Neural cell (in vitro differentiated cells): Measurements from ENCODE around the gene KIF21B. TPM values are rescaled to one million over a fixed set of nuclear protein-coding genes. Genes with fewer than 3 reads are reported as not detected.

Experiments used
- H2AFZ ChIP-seq: fragments of 200-600, 300-800 bp; sonication (generic), shearing (Covaris generic); 2 replicates; pipeline ENCODE4 v1.6.0; 2014; ENCODE audit warnings: low read depth, mild to moderate bottlenecking, antibody characterized with exemption, low read length, moderate library complexity
- H3F3A ChIP-seq: fragments of 200-600 bp; shearing (Covaris generic); 2 replicates; pipeline ENCODE4 v1.6.1; 2016; ENCODE audit warnings: mild to moderate bottlenecking, moderate library complexity, mixed read lengths, antibody characterized with exemption, low read length; ENCODE audit not compliant: insufficient read depth, poor library complexity, severe bottlenecking
- H3K27ac ChIP-seq: fragments of 200-600, 300-800 bp; sonication (generic), shearing (Covaris generic); 2 replicates; pipeline ENCODE4 v1.5.1; 2014; ENCODE audit warnings: mild to moderate bottlenecking, low read length, moderate library complexity
- H3K27me3 ChIP-seq: fragments of 300-800, 200-600 bp; sonication (generic), shearing (Covaris generic); 2 replicates; pipeline ENCODE4 v1.6.0; 2014; ENCODE audit warnings: mild to moderate bottlenecking, low read depth, low read length, moderate library complexity; ENCODE audit not compliant: insufficient read depth
- H3K36me3 ChIP-seq: fragments of 300-800, 200-600 bp; sonication (generic), shearing (Covaris generic); 2 replicates; pipeline ENCODE4 v1.5.1; 2014; ENCODE audit warnings: mild to moderate bottlenecking, antibody characterized with exemption, low read length, moderate library complexity; ENCODE audit not compliant: insufficient read depth
- H3K4me2 ChIP-seq: fragments of 300-800, 200-600 bp; sonication (generic), shearing (Covaris generic); 2 replicates; pipeline ENCODE4 v1.6.0; 2014; ENCODE audit warnings: mild to moderate bottlenecking, low read length
- H3K4me3 ChIP-seq: fragments of 300-800, 200-600 bp; sonication (generic), shearing (Covaris generic); 2 replicates; pipeline ENCODE4 v1.5.1; 2014; ENCODE audit warnings: mild to moderate bottlenecking, low read length, moderate library complexity
- H3K79me2 ChIP-seq: fragments of 200-600 bp; shearing (Covaris generic); replicated peaks from 2 replicates; pipeline ENCODE4 v1.6.0; 2014; ENCODE audit warnings: mild to moderate bottlenecking, low read length, moderate library complexity; ENCODE audit not compliant: insufficient read depth
- H3K9ac ChIP-seq: fragments of 300-800, 200-600 bp; sonication (generic), shearing (Covaris generic); 2 replicates; pipeline ENCODE4 v1.6.1; 2016; ENCODE audit warnings: mild to moderate bottlenecking, low read length, mixed read lengths
- H3K9me2 ChIP-seq: fragments of 200-600 bp; shearing (Covaris generic); 2 replicates; pipeline ENCODE4 v1.6.1; 2016; ENCODE audit warnings: mild to moderate bottlenecking, low read length, mixed read lengths; ENCODE audit not compliant: insufficient read depth
- H3K9me3 ChIP-seq: fragments of 200-600, 300-800 bp; sonication (generic), shearing (Covaris generic); 2 replicates; pipeline ENCODE4 v1.6.1; 2016; ENCODE audit warnings: mild to moderate bottlenecking, mixed run types, low read length, moderate library complexity, mixed read lengths
- H4K20me1 ChIP-seq: fragments of 200-600 bp; shearing (Covaris generic); 2 replicates; pipeline ENCODE4 v1.6.1; 2016; ENCODE audit warnings: mild to moderate bottlenecking, mixed run types; ENCODE audit not compliant: insufficient read depth
- EP300 ChIP-seq: fragments of 450-650 bp; conservative IDR thresholded peaks from 2 replicates; pipeline ENCODE4 v1.6.1; 2014; ENCODE audit warnings: antibody characterized with exemption, mild to moderate bottlenecking, moderate library complexity; ENCODE audit not compliant: poor library complexity, severe bottlenecking
- EZH2 ChIP-seq: fragments of 200-600, 300-800 bp; shearing (Covaris generic), sonication (generic); IDR thresholded peaks from 2 replicates; pipeline ENCODE4 v1.6.1; 2014; ENCODE audit warnings: antibody characterized with exemption, low read length, borderline replicate concordance, mild to moderate bottlenecking; ENCODE audit not compliant: insufficient read depth, poor library complexity, severe bottlenecking
- MXI1 ChIP-seq: fragments of 450-650 bp; conservative IDR thresholded peaks from 2 replicates; pipeline ENCODE4 v1.6.1; 2014; ENCODE audit warnings: antibody characterized with exemption, mild to moderate bottlenecking; ENCODE audit not compliant: poor library complexity, severe bottlenecking
- POLR2AphosphoS5 ChIP-seq: IDR thresholded peaks from 2 replicates; pipeline ENCODE4 v1.6.1; 2012
- RAD21 ChIP-seq: fragments of 450-650 bp; conservative IDR thresholded peaks from 2 replicates; pipeline ENCODE4 v1.6.1; 2014; ENCODE audit warnings: antibody characterized with exemption, mild to moderate bottlenecking, moderate library complexity
- SMC3 ChIP-seq: fragments of 450-650 bp; conservative IDR thresholded peaks from 2 replicates; pipeline ENCODE4 v1.6.1; 2014; ENCODE audit warnings: antibody characterized with exemption, mild to moderate bottlenecking, moderate library complexity; ENCODE audit not compliant: poor library complexity
- TAF1 ChIP-seq: IDR thresholded peaks from 2 replicates; pipeline ENCODE4 v1.6.1; 2012; ENCODE audit warnings: low read depth
- polyA plus RNA-seq: library from polyadenylated mRNA; depleted of rRNA; stranded (reverse); fragments of >200 nt; gene quantifications from 2 replicates; pipeline ENCODE4 v1.2.3, GENCODE V29; 2014
- TF ChIP-seq, protein P1 (sequence below): fragments of 450-650 bp; IDR thresholded peaks from 2 replicates; pipeline ENCODE4 v1.5.1; 2014; ENCODE audit warnings: antibody characterized with exemption, mild to moderate bottlenecking, moderate library complexity; ENCODE audit not compliant: poor library complexity, severe bottlenecking
- TF ChIP-seq, protein P2 (sequence below): IDR thresholded peaks from 2 replicates; pipeline ENCODE4 v1.6.1; 2012; ENCODE audit warnings: borderline replicate concordance

KIF21B gene
- polyA plus RNA-seq, 1 donor from 2014 or later, result 53.7 TPM

DNA sequence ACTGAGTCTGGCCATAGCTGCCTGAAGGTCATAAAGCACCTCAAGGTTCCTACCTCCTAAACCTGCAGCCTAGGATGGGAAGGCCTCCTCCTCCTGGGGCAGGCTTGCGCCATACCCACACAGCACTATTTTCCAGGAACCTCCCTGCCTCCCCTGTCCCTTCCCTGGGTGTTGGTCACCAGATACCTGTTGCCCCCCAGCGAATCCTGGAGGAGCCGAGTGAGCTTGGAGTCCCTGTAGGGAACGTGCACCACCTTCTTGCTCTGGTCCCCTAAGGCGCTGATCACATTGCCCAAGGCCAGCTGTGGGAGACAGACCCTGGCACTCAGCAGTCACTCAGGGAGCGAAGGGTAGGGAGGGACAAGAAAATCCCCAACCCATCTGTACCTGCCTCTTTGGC lies 19.4 kb downstream of the KIF21B start:
- Histone ChIP-seq H3K9me3 (no peaks in the 10 kb centered on the region), H3K9ac (no peak overlapping the region), H3K79me2 (peaks cover 18% of the 10 kb centered on the region), H3K27ac (no peak overlapping the region), H3K9me2 (no peaks in the 10 kb centered on the region), H3F3A (no peaks in the 10 kb centered on the region), H3K4me2 (no peak overlapping the region), H4K20me1 (peaks cover 17% of the 10 kb centered on the region), H2AFZ (no peak overlapping the region), H3K4me3 (no peak overlapping the region), H3K36me3 (peaks cover 25% of the 10 kb centered on the region), H3K27me3 (no peaks in the 10 kb centered on the region)
- TF ChIP-seq, protein P1, sequence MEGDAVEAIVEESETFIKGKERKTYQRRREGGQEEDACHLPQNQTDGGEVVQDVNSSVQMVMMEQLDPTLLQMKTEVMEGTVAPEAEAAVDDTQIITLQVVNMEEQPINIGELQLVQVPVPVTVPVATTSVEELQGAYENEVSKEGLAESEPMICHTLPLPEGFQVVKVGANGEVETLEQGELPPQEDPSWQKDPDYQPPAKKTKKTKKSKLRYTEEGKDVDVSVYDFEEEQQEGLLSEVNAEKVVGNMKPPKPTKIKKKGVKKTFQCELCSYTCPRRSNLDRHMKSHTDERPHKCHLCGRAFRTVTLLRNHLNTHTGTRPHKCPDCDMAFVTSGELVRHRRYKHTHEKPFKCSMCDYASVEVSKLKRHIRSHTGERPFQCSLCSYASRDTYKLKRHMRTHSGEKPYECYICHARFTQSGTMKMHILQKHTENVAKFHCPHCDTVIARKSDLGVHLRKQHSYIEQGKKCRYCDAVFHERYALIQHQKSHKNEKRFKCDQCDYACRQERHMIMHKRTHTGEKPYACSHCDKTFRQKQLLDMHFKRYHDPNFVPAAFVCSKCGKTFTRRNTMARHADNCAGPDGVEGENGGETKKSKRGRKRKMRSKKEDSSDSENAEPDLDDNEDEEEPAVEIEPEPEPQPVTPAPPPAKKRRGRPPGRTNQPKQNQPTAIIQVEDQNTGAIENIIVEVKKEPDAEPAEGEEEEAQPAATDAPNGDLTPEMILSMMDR, result no peak
- TF ChIP-seq EP300, result no peak
- no peak for TF ChIP-seq SMC3
- TF ChIP-seq, protein P2, sequence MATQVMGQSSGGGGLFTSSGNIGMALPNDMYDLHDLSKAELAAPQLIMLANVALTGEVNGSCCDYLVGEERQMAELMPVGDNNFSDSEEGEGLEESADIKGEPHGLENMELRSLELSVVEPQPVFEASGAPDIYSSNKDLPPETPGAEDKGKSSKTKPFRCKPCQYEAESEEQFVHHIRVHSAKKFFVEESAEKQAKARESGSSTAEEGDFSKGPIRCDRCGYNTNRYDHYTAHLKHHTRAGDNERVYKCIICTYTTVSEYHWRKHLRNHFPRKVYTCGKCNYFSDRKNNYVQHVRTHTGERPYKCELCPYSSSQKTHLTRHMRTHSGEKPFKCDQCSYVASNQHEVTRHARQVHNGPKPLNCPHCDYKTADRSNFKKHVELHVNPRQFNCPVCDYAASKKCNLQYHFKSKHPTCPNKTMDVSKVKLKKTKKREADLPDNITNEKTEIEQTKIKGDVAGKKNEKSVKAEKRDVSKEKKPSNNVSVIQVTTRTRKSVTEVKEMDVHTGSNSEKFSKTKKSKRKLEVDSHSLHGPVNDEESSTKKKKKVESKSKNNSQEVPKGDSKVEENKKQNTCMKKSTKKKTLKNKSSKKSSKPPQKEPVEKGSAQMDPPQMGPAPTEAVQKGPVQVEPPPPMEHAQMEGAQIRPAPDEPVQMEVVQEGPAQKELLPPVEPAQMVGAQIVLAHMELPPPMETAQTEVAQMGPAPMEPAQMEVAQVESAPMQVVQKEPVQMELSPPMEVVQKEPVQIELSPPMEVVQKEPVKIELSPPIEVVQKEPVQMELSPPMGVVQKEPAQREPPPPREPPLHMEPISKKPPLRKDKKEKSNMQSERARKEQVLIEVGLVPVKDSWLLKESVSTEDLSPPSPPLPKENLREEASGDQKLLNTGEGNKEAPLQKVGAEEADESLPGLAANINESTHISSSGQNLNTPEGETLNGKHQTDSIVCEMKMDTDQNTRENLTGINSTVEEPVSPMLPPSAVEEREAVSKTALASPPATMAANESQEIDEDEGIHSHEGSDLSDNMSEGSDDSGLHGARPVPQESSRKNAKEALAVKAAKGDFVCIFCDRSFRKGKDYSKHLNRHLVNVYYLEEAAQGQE, result no peak
- TF ChIP-seq EZH2, result no peak
- no peak for TF ChIP-seq POLR2AphosphoS5
- no peak for TF ChIP-seq MXI1
- TF ChIP-seq TAF1, result no peak
- TF ChIP-seq RAD21, result no peak

DNA sequence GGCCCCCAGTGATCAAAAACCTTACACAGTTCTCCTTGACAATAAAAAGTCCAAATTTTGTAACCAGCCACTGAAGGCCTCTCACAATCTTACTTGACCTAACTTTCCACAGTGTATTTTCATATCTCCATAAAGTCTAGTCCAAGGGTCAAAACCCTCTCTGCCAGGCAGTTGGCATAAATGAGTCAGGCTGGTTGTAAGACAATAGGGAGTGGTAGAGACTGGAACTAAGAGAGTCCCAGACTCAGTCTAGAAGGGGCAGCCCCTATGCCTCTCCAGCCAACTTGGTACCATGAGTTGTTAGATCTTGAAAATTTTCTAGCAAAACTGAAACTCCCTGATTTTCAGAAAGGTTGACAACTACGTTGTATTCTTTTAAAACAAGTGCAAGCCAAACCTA lies 21.0 kb downstream of the KIF21B start:
- TF ChIP-seq, protein P1, result no peak
- TF ChIP-seq EZH2 (no peak), TAF1 (no peak), RAD21 (no peak), POLR2AphosphoS5 (no peak), SMC3 (no peak), EP300 (no peak), MXI1 (no peak)
- TF ChIP-seq, protein P2, result no peak
- peaks cover 1% of the 10 kb centered on the region for H3K79me2 ChIP-seq

More for the DNA sequence above, 21.0 kb downstream of the KIF21B start:
- Histone ChIP-seq H3K9me2 (no peaks in the 10 kb centered on the region), H3K27me3 (no peaks in the 10 kb centered on the region), H3K9ac (no peak overlapping the region), H3K27ac (no peak overlapping the region), H4K20me1 (peaks cover under 1% of the 10 kb centered on the region), H3K9me3 (no peaks in the 10 kb centered on the region), H3K4me2 (no peak overlapping the region), H3K36me3 (peaks cover 25% of the 10 kb centered on the region), H3F3A (no peaks in the 10 kb centered on the region), H3K4me3 (no peak overlapping the region), H2AFZ (no peak overlapping the region)
